ENCODE data around the gene SLC22A23.

SLC22A23 gene

DNA sequence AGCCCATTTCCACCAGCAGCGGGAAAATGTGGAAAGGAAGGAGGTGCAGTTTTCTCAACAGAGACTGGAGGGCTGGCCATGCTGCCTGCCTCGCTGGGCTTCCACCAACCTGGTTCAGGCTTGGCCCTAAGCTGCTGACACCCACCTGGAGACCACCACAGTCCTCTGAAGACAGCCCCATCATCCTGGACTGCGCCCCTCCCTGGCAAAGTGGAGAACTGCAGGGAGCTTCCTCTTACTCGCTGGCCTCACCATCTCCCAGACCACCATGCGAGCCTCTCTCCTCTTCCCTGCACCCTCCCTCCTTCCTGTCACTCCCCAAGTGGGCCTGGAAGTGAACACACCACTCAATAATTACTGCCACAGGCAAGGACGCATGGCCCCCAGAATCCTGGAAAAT is 126.7 kb downstream of the SLC22A23 start:
- H3K4me3 ChIP-seq (ENCODE audit: low read length): no peak overlapping the region
- DNase-seq (ENCODE audit: low read depth, low spot score): no peak

- DNase-seq (ENCODE audit: low read depth, low spot score): no peak
- no peak overlapping the region for H3K4me3 ChIP-seq (ENCODE audit: low read length)
Measured at GRCh38 chr6:3329393-3330051, 127.3 kb downstream of the SLC22A23 start.

- H3K4me3 ChIP-seq (ENCODE audit: low read length): no peak overlapping the region
- DNase-seq (ENCODE audit: low read depth, low spot score): no peak
Measured at GRCh38 chr6:3328796-3329195, 128.1 kb downstream of the SLC22A23 start.

DNA sequence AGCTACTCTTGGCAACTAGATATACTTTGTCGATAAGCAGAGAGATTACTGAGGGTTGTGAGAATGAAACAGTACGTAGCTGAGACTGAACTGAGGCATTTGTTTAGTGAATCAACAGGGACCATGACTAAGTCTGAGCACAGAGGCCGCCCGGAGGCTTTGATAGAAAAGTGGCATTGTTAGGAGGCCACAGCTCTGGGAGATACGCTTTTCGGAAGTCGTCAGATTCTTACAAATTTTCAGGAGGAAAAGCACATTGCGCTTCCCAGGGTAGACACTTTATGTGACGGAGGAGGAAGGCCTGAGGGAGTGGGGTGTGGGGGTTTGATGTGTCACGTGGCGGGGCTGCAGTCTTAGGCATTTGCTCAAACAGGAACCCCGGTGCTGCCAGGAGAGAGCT is 128.7 kb downstream of the SLC22A23 start:
- DNase-seq (ENCODE audit: low read depth, low spot score): no peak
- H3K4me3 ChIP-seq (ENCODE audit: low read length): no peak overlapping the region

GRCh38 chr6:3327403-3327802 is 129.4 kb downstream of the SLC22A23 start:
- DNase-seq (ENCODE audit: low read depth, low spot score): no peak
- no peak overlapping the region for H3K4me3 ChIP-seq (ENCODE audit: low read length)

- no peak for DNase-seq (ENCODE audit: low read depth, low spot score)
Measured at GRCh38 chr6:3326981-3327380, 129.9 kb downstream of the SLC22A23 start.

GRCh38 chr6:3326184-3326971 is 130.5 kb downstream of the SLC22A23 start:
- no peak overlapping the region for H3K4me3 ChIP-seq (ENCODE audit: low read length)
- DNase-seq (ENCODE audit: low read depth, low spot score): no peak

More at GRCh38 chr6:3326981-3327380, 129.9 kb downstream of the SLC22A23 start:
- no peak overlapping the region for H3K4me3 ChIP-seq (ENCODE audit: low read length)

- no peak overlapping the region for H3K4me3 ChIP-seq (ENCODE audit: low read length)
- DNase-seq (ENCODE audit: low read depth, low spot score): no peak
Measured at GRCh38 chr6:3325210-3325609, 131.6 kb downstream of the SLC22A23 start.

DNA sequence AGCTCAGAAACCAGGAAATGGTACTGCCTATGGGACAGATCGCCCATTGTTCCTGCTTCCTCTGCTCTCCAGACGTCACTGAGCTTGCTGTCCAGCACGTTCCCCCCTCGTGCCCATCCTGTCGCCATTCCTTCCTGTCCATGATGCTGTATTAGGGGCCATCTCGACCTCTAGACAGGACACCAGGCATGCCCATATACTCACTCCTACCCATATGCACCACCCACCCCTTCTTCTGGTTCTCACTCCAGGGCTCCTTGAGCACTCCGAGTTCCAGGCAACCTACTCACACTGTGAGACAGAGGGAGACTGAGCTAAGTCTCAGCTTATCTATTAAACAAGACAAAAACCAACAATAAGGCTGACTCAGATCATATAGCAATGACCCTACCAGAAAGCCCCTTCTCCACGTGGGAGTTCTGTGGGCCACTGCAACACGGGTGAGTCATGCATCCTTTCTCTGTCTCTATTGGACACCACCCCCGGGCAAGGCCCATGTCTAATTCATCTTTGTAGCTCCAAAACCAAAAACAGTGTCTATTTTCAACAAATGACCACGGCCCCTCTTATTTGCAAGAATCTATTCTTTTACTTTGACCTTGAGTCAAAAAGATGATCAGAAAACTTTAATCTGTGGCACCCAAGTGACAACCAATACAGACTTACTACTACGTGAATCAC is 132.4 kb downstream of the SLC22A23 start:
- no peak overlapping the region for H3K4me3 ChIP-seq (ENCODE audit: low read length)
- DNase-seq (ENCODE audit: low read depth, low spot score): no peak

DNA sequence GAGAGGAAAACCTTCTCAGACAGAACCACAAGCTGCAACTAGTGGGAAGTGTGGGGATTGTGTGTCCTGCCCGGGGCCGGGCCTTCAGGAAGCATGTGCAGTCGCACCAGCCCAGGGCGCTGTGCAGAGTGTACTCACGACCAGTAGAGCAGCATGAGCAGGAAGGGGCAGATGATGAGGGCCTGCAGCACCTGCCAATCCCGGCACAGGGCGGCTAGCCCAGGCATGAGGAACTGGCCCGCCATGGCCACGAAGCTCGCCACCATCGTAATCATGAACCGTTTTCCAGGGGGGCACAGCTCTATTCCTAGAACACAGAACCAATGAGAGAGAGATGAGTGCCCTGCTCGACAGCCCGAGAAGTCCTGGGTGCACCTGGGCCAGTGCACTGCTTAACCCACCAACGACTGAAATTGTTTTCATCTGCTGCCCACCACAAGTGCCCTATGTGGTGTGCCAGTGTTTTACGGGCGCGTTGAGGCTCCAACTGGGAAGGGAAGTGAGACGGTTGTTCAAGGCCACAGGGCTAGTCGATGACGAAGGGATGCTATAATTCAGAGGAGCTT is 133.1 kb downstream of the SLC22A23 start:
- DNase-seq (ENCODE audit: low read depth, low spot score): no peak
- H3K4me3 ChIP-seq (ENCODE audit: low read length): no peak overlapping the region

GRCh38 chr6:3323148-3323547 is 133.7 kb downstream of the SLC22A23 start:
- no peak for DNase-seq (ENCODE audit: low read depth, low spot score)
- no peak overlapping the region for H3K4me3 ChIP-seq (ENCODE audit: low read length)

- no peak for DNase-seq (ENCODE audit: low read depth, low spot score)
- H3K4me3 ChIP-seq (ENCODE audit: low read length): no peak overlapping the region
Measured at GRCh38 chr6:3322366-3322890, 134.4 kb downstream of the SLC22A23 start.

DNA sequence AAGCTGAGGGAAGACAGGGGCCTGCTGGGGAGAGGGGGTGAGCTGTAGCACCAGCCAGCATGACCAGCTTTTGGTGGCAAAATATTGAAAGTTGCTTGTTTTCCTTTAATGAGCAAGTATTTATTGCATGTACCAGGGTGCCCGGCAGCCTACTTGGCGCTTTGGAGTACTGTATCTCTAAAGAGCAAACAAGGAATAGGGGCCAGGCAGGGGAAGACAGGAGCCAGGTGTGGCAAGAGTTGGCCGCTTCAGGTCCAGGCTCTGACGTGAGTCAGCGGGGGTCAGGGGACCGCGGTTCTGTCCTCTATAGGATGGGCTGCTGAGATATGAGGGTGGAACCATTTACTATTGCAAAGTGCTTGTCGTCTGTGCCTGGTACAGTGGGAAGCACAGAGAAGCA is 135.0 kb downstream of the SLC22A23 start:
- no peak overlapping the region for H3K4me3 ChIP-seq (ENCODE audit: low read length)
- no peak for DNase-seq (ENCODE audit: low read depth, low spot score)

GRCh38 chr6:3321042-3321441 is 135.8 kb downstream of the SLC22A23 start:
- DNase-seq (ENCODE audit: low read depth, low spot score): no peak
- no peak overlapping the region for H3K4me3 ChIP-seq (ENCODE audit: low read length)

GRCh38 chr6:3320238-3320811 is 136.5 kb downstream of the SLC22A23 start:
- no peak for DNase-seq (ENCODE audit: low read depth, low spot score)
- H3K4me3 ChIP-seq (ENCODE audit: low read length): no peak overlapping the region

GRCh38 chr6:3319610-3320200 is 137.1 kb downstream of the SLC22A23 start:
- DNase-seq (ENCODE audit: low read depth, low spot score): no peak
- H3K4me3 ChIP-seq (ENCODE audit: low read length): no peak overlapping the region

GRCh38 chr6:3318821-3319540 is 137.9 kb downstream of the SLC22A23 start:
- DNase-seq (ENCODE audit: low read depth, low spot score): no peak
- H3K4me3 ChIP-seq (ENCODE audit: low read length): no peak overlapping the region

GRCh38 chr6:3318226-3318625 is 138.6 kb downstream of the SLC22A23 start:
- peak; percentile 74 for DNase-seq (ENCODE audit: low read depth, low spot score)
- H3K4me3 ChIP-seq (ENCODE audit: low read length): no peak overlapping the region

Data from Jurkat, Clone E6-1 (cell line).